KBM-7 (cell line): ENCODE measurements around the gene MYL12A.

Experiments
- DNase-seq: peaks from one replicate; pipeline ENCODE4 v3.0.0-alpha.2; 2015
- in situ Hi-C: fragments of 300-500 bp; cut with MboI; formaldehyde crosslinking; loops from 2 replicates; pipeline ENCODE4 v1.14.3; 2020; ENCODE audit warnings: low sequenced_read_pairs, low pct_unique_long_range_greater_than_20kb, mixed read lengths

The MYL12A gene

GRCh38 chr18:3273042-3273441 lies 25.4 kb downstream of the MYL12A start:
- in situ Hi-C loops = no loop called here

GRCh38 chr18:3277643-3278213 lies 30.1 kb downstream of the MYL12A start:
- in situ Hi-C loops = loop anchor here (25.0 kb wide), 3 partner anchors 385 to 710 kb away; no protein-coding TSS in a partner anchor
- DNase-seq = peak; percentile 47

More at GRCh38 chr18:3273042-3273441, 25.4 kb downstream of the MYL12A start:
- no peak for DNase-seq

GRCh38 chr18:3279201-3280185 lies 31.9 kb downstream of the MYL12A start:
- in situ Hi-C loops = loop anchor here (25.0 kb wide), 3 partner anchors 383 to 708 kb away; no protein-coding TSS in a partner anchor
- DNase-seq = no peak

- in situ Hi-C loops = loop anchor here (25.0 kb wide), 3 partner anchors 381 to 706 kb away; no protein-coding TSS in a partner anchor
- peak; percentile 98 for DNase-seq
These were observed 34.1 kb downstream of the MYL12A start for GRCh38 chr18:3281456-3282400.

- DNase-seq = no peak
- in situ Hi-C loops = loop anchor here (25.0 kb wide), 3 partner anchors 379 to 704 kb away; no protein-coding TSS in a partner anchor
These were observed 35.8 kb downstream of the MYL12A start for GRCh38 chr18:3283253-3283863.

- in situ Hi-C loops = loop anchor here (25.0 kb wide), 3 partner anchors 378 to 703 kb away; no protein-coding TSS in a partner anchor
- DNase-seq = no peak
These were observed 36.3 kb downstream of the MYL12A start for GRCh38 chr18:3283908-3284307.

GRCh38 chr18:3284501-3284900 lies 36.9 kb downstream of the MYL12A start:
- DNase-seq = no peak
- in situ Hi-C loops = loop anchor here (25.0 kb wide), 3 partner anchors 378 to 703 kb away; no protein-coding TSS in a partner anchor

- peak; percentile 38 for DNase-seq
- in situ Hi-C loops = loop anchor here (25.0 kb wide), 3 partner anchors 376 to 701 kb away; no protein-coding TSS in a partner anchor
These were observed 38.6 kb downstream of the MYL12A start for GRCh38 chr18:3286159-3286558.

- in situ Hi-C loops = loop anchor here (25.0 kb wide), 3 partner anchors 369 to 694 kb away; no protein-coding TSS in a partner anchor
- DNase-seq = no peak
These were observed 45.8 kb downstream of the MYL12A start for GRCh38 chr18:3293196-3293951.

GRCh38 chr18:3294435-3295080 lies 47.0 kb downstream of the MYL12A start:
- in situ Hi-C loops = loop anchor here (25.0 kb wide), 3 partner anchors 368 to 693 kb away; no protein-coding TSS in a partner anchor
- DNase-seq = no peak

GRCh38 chr18:3297025-3297984 lies 49.7 kb downstream of the MYL12A start:
- DNase-seq = peak; percentile 95
- in situ Hi-C loops = loop anchor here (25.0 kb wide), 3 partner anchors 365 to 690 kb away; no protein-coding TSS in a partner anchor

- in situ Hi-C loops = no loop called here
These were observed 57.2 kb downstream of the MYL12A start for GRCh38 chr18:3304832-3305231.

GRCh38 chr18:3305354-3305762 lies 57.8 kb downstream of the MYL12A start:
- DNase-seq = peak; percentile 60
- in situ Hi-C loops = no loop called here

More at GRCh38 chr18:3304832-3305231, 57.2 kb downstream of the MYL12A start:
- no peak for DNase-seq
